ENCODE results near the gene FBXL13.

GRCh38 chr7:102891693-102892261 lies 182.8 kb downstream of the FBXL13 start:
- TF ChIP-seq CTCF (IDR thresholded peaks at IDR 0.05) = no peak
- no peak for TF ChIP-seq POLR2A (IDR thresholded peaks at IDR 0.05)
